Lower leg skin (tissue), 3 donors: ENCODE results near the gene UBE2D1.

Experiments used
- POLR2A ChIP-seq, 2 donors: fragments of 450-650 bp; IDR thresholded peaks; one replicate each; pipeline ENCODE4 v1.6.1; 2016 to 2017; ENCODE audit warnings: antibody characterized with exemption in 2 of 2, mild to moderate bottlenecking in 1 of 2, moderate library complexity in 1 of 2
- TF ChIP-seq, protein P1 (sequence below), 3 donors: fragments of 450-650 bp; IDR thresholded peaks; one replicate each; pipeline ENCODE4 v1.5.1; 2016; ENCODE audit warnings: antibody characterized with exemption in 3 of 3, mild to moderate bottlenecking in 3 of 3, moderate library complexity in 2 of 3

DNA sequence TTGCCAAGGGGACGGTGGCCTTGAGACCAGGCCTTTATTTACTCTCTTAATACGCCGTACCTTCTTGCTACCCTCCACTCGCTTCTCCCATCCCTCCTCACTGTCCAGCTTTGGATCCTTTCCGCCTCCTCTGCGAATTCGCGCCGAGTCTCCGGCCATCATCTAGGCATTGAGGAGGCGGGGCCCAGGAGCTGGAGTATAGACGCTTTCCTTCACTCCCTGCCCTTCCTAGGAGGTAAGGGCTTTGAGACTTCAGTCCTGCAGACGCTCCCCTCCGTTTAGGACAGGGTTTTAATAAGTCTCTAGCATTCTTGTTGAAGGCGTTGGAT, 50.9 kb downstream of the UBE2D1 start:
- TF ChIP-seq, protein P1, sequence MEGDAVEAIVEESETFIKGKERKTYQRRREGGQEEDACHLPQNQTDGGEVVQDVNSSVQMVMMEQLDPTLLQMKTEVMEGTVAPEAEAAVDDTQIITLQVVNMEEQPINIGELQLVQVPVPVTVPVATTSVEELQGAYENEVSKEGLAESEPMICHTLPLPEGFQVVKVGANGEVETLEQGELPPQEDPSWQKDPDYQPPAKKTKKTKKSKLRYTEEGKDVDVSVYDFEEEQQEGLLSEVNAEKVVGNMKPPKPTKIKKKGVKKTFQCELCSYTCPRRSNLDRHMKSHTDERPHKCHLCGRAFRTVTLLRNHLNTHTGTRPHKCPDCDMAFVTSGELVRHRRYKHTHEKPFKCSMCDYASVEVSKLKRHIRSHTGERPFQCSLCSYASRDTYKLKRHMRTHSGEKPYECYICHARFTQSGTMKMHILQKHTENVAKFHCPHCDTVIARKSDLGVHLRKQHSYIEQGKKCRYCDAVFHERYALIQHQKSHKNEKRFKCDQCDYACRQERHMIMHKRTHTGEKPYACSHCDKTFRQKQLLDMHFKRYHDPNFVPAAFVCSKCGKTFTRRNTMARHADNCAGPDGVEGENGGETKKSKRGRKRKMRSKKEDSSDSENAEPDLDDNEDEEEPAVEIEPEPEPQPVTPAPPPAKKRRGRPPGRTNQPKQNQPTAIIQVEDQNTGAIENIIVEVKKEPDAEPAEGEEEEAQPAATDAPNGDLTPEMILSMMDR (IDR thresholded peaks at IDR 0.05): no peak
- no peak for TF ChIP-seq POLR2A (IDR thresholded peaks at IDR 0.05)
